Neural cell (in vitro differentiated cells): ENCODE measurements around the gene MYBBP1A. TPM values are rescaled to one million over a fixed set of nuclear protein-coding genes. Genes with fewer than 3 reads are reported as not detected.

ENCODE experiments used
- H2AFZ ChIP-seq: fragments of 200-600, 300-800 bp; sonication (generic), shearing (Covaris generic); 2 replicates; pipeline ENCODE4 v1.6.0; 2014; ENCODE audit warnings: low read depth, mild to moderate bottlenecking, antibody characterized with exemption, low read length, moderate library complexity
- H3F3A ChIP-seq: fragments of 200-600 bp; shearing (Covaris generic); 2 replicates; pipeline ENCODE4 v1.6.1; 2016; ENCODE audit warnings: mild to moderate bottlenecking, moderate library complexity, mixed read lengths, antibody characterized with exemption, low read length; ENCODE audit not compliant: insufficient read depth, poor library complexity, severe bottlenecking
- H3K27ac ChIP-seq: fragments of 200-600, 300-800 bp; sonication (generic), shearing (Covaris generic); 2 replicates; pipeline ENCODE4 v1.5.1; 2014; ENCODE audit warnings: mild to moderate bottlenecking, low read length, moderate library complexity
- H3K27me3 ChIP-seq: fragments of 300-800, 200-600 bp; sonication (generic), shearing (Covaris generic); 2 replicates; pipeline ENCODE4 v1.6.0; 2014; ENCODE audit warnings: mild to moderate bottlenecking, low read depth, low read length, moderate library complexity; ENCODE audit not compliant: insufficient read depth
- H3K36me3 ChIP-seq: fragments of 300-800, 200-600 bp; sonication (generic), shearing (Covaris generic); 2 replicates; pipeline ENCODE4 v1.5.1; 2014; ENCODE audit warnings: mild to moderate bottlenecking, antibody characterized with exemption, low read length, moderate library complexity; ENCODE audit not compliant: insufficient read depth
- H3K4me2 ChIP-seq: fragments of 300-800, 200-600 bp; sonication (generic), shearing (Covaris generic); 2 replicates; pipeline ENCODE4 v1.6.0; 2014; ENCODE audit warnings: mild to moderate bottlenecking, low read length
- H3K4me3 ChIP-seq: fragments of 300-800, 200-600 bp; sonication (generic), shearing (Covaris generic); 2 replicates; pipeline ENCODE4 v1.5.1; 2014; ENCODE audit warnings: mild to moderate bottlenecking, low read length, moderate library complexity
- H3K79me2 ChIP-seq: fragments of 200-600 bp; shearing (Covaris generic); replicated peaks from 2 replicates; pipeline ENCODE4 v1.6.0; 2014; ENCODE audit warnings: mild to moderate bottlenecking, low read length, moderate library complexity; ENCODE audit not compliant: insufficient read depth
- H3K9ac ChIP-seq: fragments of 300-800, 200-600 bp; sonication (generic), shearing (Covaris generic); 2 replicates; pipeline ENCODE4 v1.6.1; 2016; ENCODE audit warnings: mild to moderate bottlenecking, low read length, mixed read lengths
- H3K9me2 ChIP-seq: fragments of 200-600 bp; shearing (Covaris generic); 2 replicates; pipeline ENCODE4 v1.6.1; 2016; ENCODE audit warnings: mild to moderate bottlenecking, low read length, mixed read lengths; ENCODE audit not compliant: insufficient read depth
- H3K9me3 ChIP-seq: fragments of 200-600, 300-800 bp; sonication (generic), shearing (Covaris generic); 2 replicates; pipeline ENCODE4 v1.6.1; 2016; ENCODE audit warnings: mild to moderate bottlenecking, mixed run types, low read length, moderate library complexity, mixed read lengths
- H4K20me1 ChIP-seq: fragments of 200-600 bp; shearing (Covaris generic); 2 replicates; pipeline ENCODE4 v1.6.1; 2016; ENCODE audit warnings: mild to moderate bottlenecking, mixed run types; ENCODE audit not compliant: insufficient read depth
- CTCF ChIP-seq: fragments of 450-650 bp; IDR thresholded peaks from 2 replicates; pipeline ENCODE4 v1.5.1; 2014; ENCODE audit warnings: antibody characterized with exemption, mild to moderate bottlenecking, moderate library complexity; ENCODE audit not compliant: poor library complexity, severe bottlenecking
- EP300 ChIP-seq: fragments of 450-650 bp; conservative IDR thresholded peaks from 2 replicates; pipeline ENCODE4 v1.6.1; 2014; ENCODE audit warnings: antibody characterized with exemption, mild to moderate bottlenecking, moderate library complexity; ENCODE audit not compliant: poor library complexity, severe bottlenecking
- EZH2 ChIP-seq: fragments of 200-600, 300-800 bp; shearing (Covaris generic), sonication (generic); IDR thresholded peaks from 2 replicates; pipeline ENCODE4 v1.6.1; 2014; ENCODE audit warnings: antibody characterized with exemption, low read length, borderline replicate concordance, mild to moderate bottlenecking; ENCODE audit not compliant: insufficient read depth, poor library complexity, severe bottlenecking
- MXI1 ChIP-seq: fragments of 450-650 bp; conservative IDR thresholded peaks from 2 replicates; pipeline ENCODE4 v1.6.1; 2014; ENCODE audit warnings: antibody characterized with exemption, mild to moderate bottlenecking; ENCODE audit not compliant: poor library complexity, severe bottlenecking
- POLR2AphosphoS5 ChIP-seq: IDR thresholded peaks from 2 replicates; pipeline ENCODE4 v1.6.1; 2012
- RAD21 ChIP-seq: fragments of 450-650 bp; conservative IDR thresholded peaks from 2 replicates; pipeline ENCODE4 v1.6.1; 2014; ENCODE audit warnings: antibody characterized with exemption, mild to moderate bottlenecking, moderate library complexity
- REST ChIP-seq: IDR thresholded peaks from 2 replicates; pipeline ENCODE4 v1.6.1; 2012; ENCODE audit warnings: borderline replicate concordance
- SMC3 ChIP-seq: fragments of 450-650 bp; conservative IDR thresholded peaks from 2 replicates; pipeline ENCODE4 v1.6.1; 2014; ENCODE audit warnings: antibody characterized with exemption, mild to moderate bottlenecking, moderate library complexity; ENCODE audit not compliant: poor library complexity
- TAF1 ChIP-seq: IDR thresholded peaks from 2 replicates; pipeline ENCODE4 v1.6.1; 2012; ENCODE audit warnings: low read depth
- polyA plus RNA-seq: library from polyadenylated mRNA; depleted of rRNA; stranded (reverse); fragments of >200 nt; gene quantifications from 2 replicates; pipeline ENCODE4 v1.2.3, GENCODE V29; 2014

MYBBP1A gene
- polyA plus RNA-seq, 1 donor from 2014 or later, result 15.6 TPM

- TF ChIP-seq EZH2 (no peak), TAF1 (no peak)
- no peak overlapping the region for H3K4me3 ChIP-seq
- H3K27ac ChIP-seq, result no peak overlapping the region
- no peaks in the 10 kb centered on the region for H3K36me3 ChIP-seq
- H3K79me2 ChIP-seq, result no peaks in the 10 kb centered on the region
- H3K9me2 ChIP-seq, result no peaks in the 10 kb centered on the region
- no peaks in the 10 kb centered on the region for H3K27me3 ChIP-seq
- no peaks in the 10 kb centered on the region for H3F3A ChIP-seq
- no peaks in the 10 kb centered on the region for H4K20me1 ChIP-seq
- no peak overlapping the region for H3K4me2 ChIP-seq
- H3K9me3 ChIP-seq, result no peaks in the 10 kb centered on the region
- no peak overlapping the region for H2AFZ ChIP-seq
- no peak overlapping the region for H3K9ac ChIP-seq
Observed at GRCh38 chr17:4533523-4534504, 21.4 kb downstream of the MYBBP1A start.

GRCh38 chr17:4532860-4533522 is 22.2 kb downstream of the MYBBP1A start:
- no peaks in the 10 kb centered on the region for H3K9me2 ChIP-seq
- no peaks in the 10 kb centered on the region for H4K20me1 ChIP-seq
- H3K4me2 ChIP-seq, result no peak overlapping the region
- no peaks in the 10 kb centered on the region for H3K27me3 ChIP-seq
- TF ChIP-seq CTCF (no peak), EP300 (no peak)
- H3K27ac ChIP-seq, result no peak overlapping the region
- no peak overlapping the region for H2AFZ ChIP-seq
- no peaks in the 10 kb centered on the region for H3K79me2 ChIP-seq
- H3K36me3 ChIP-seq, result no peaks in the 10 kb centered on the region
- no peak overlapping the region for H3K4me3 ChIP-seq
- H3F3A ChIP-seq, result no peaks in the 10 kb centered on the region
- H3K9ac ChIP-seq, result no peak overlapping the region
- no peaks in the 10 kb centered on the region for H3K9me3 ChIP-seq

GRCh38 chr17:4531988-4532736 is 23.0 kb downstream of the MYBBP1A start:
- no peaks in the 10 kb centered on the region for H3K79me2 ChIP-seq
- H3K36me3 ChIP-seq, result no peaks in the 10 kb centered on the region
- no peak overlapping the region for H3K4me3 ChIP-seq
- H2AFZ ChIP-seq, result no peak overlapping the region
- H3K9me2 ChIP-seq, result no peaks in the 10 kb centered on the region
- no peaks in the 10 kb centered on the region for H4K20me1 ChIP-seq
- H3K27ac ChIP-seq, result no peak overlapping the region
- no peak overlapping the region for H3K4me2 ChIP-seq
- H3K9me3 ChIP-seq, result no peaks in the 10 kb centered on the region
- TF ChIP-seq TAF1 (no peak), POLR2AphosphoS5 (no peak), MXI1 (no peak), EZH2 (no peak), SMC3 (no peak), CTCF (no peak), EP300 (no peak), RAD21 (no peak), REST (no peak)
- no peaks in the 10 kb centered on the region for H3K27me3 ChIP-seq
- no peak overlapping the region for H3K9ac ChIP-seq
- H3F3A ChIP-seq, result no peaks in the 10 kb centered on the region
